Measurements from ENCODE around the gene TMEM237.

GRCh38 chr2:201633661-201634249 lies 9.5 kb downstream of the TMEM237 start:
- TF ChIP-seq CTCF (IDR thresholded peaks at IDR 0.05) (no peak), POLR2AphosphoS5 (IDR thresholded peaks at IDR 0.05; ENCODE audit: low read depth, low read length) (no peak), REST (IDR thresholded peaks at IDR 0.05; ENCODE audit: insufficient read depth in 1 of 2, low read depth in 2 of 2, low read length in 1 of 2) (no peak), TCF7L2 (IDR thresholded peaks at IDR 0.05; ENCODE audit: low read depth, low read length) (no peak)

All from Panc1 (cell line).